GM12878 (cell line): ENCODE data around the gene NDE1. TPM values are rescaled to one million over a fixed set of nuclear protein-coding genes. Genes with fewer than 3 reads are reported as not detected.

ENCODE experiments used
- EP300 ChIP-seq, 2 experiments: fragments of 150-350 bp in 1 of 2; IDR thresholded peaks; 2 replicates each; pipeline ENCODE4 v1.6.1; 2011 to 2012; ENCODE audit warnings: low read depth in 2 of 2, low read length in 2 of 2, borderline replicate concordance in 1 of 2, improper control_type of control experiment in 1 of 2, inconsistent platforms in 1 of 2; ENCODE audit not compliant: control insufficient read depth in 1 of 2
- FOXM1 ChIP-seq: IDR thresholded peaks from 2 replicates; pipeline ENCODE4 v1.6.1; 2012; ENCODE audit warnings: low read depth, mild to moderate bottlenecking, inconsistent platforms, low read length, moderate library complexity
- IKZF2 ChIP-seq, 2 experiments: fragments of 450-650 bp; IDR thresholded peaks; 2 replicates each; pipeline ENCODE4 v1.6.1; 2017; ENCODE audit warnings: mild to moderate bottlenecking in 2 of 2, moderate library complexity in 2 of 2
- JUNB ChIP-seq: IDR thresholded peaks from 2 replicates; pipeline ENCODE4 v1.6.1; 2016; ENCODE audit warnings: antibody characterized with exemption, mild to moderate bottlenecking
- LARP7 ChIP-seq: fragments of 450-650 bp; IDR thresholded peaks from 2 replicates; pipeline ENCODE4 v1.6.1; 2017; ENCODE audit warnings: mild to moderate bottlenecking
- MTA3 ChIP-seq: IDR thresholded peaks from 2 replicates; pipeline ENCODE4 v1.6.1; 2012; ENCODE audit warnings: low read length, inconsistent platforms, borderline replicate concordance
- MXI1 ChIP-seq: fragments of 150-350 bp; IDR thresholded peaks from 2 replicates; pipeline ENCODE4 v1.6.1; 2011; ENCODE audit warnings: low read depth, mild to moderate bottlenecking, inconsistent platforms, low read length, improper control_type of control experiment
- NBN ChIP-seq: fragments of 450-650 bp; IDR thresholded peaks from 2 replicates; pipeline ENCODE4 v1.6.1; 2016
- PAX5 ChIP-seq: IDR thresholded peaks from 2 replicates; pipeline ENCODE4 v1.6.1; 2011; ENCODE audit warnings: low read depth, low read length, borderline replicate concordance
- PAX8 ChIP-seq: fragments of 450-650 bp; IDR thresholded peaks from 2 replicates; pipeline ENCODE4 v1.6.1; 2017; ENCODE audit warnings: mild to moderate bottlenecking, moderate library complexity
- POLR2A ChIP-seq: IDR thresholded peaks from 2 replicates; pipeline ENCODE4 v1.6.1; 2011; ENCODE audit warnings: low read depth, mild to moderate bottlenecking, low read length
- RAD51 ChIP-seq: fragments of 450-650 bp; IDR thresholded peaks from 2 replicates; pipeline ENCODE4 v1.6.1; 2016; ENCODE audit warnings: moderate library complexity, mild to moderate bottlenecking, inconsistent platforms
- SMARCA5 ChIP-seq: fragments of 450-650 bp; IDR thresholded peaks from 2 replicates; pipeline ENCODE4 v1.6.1; 2017; ENCODE audit warnings: mild to moderate bottlenecking
- SPI1 ChIP-seq: IDR thresholded peaks from 2 replicates; pipeline ENCODE4 v1.6.1; 2011; ENCODE audit warnings: low read depth, mild to moderate bottlenecking, low read length, moderate library complexity, borderline replicate concordance; ENCODE audit not compliant: insufficient read depth
- TCF12 ChIP-seq: IDR thresholded peaks from 2 replicates; pipeline ENCODE4 v1.6.1; 2011; ENCODE audit warnings: low read depth, mild to moderate bottlenecking, low read length
- YY1 ChIP-seq: IDR thresholded peaks from 2 replicates; pipeline ENCODE4 v1.6.1; 2011; ENCODE audit warnings: low read depth, mild to moderate bottlenecking, low read length
- ZNF207 ChIP-seq: fragments of 450-650 bp; IDR thresholded peaks from 2 replicates; pipeline ENCODE4 v1.6.1; 2014; ENCODE audit warnings: antibody characterized with exemption, mild to moderate bottlenecking, borderline replicate concordance
- ZNF24 ChIP-seq: fragments of 450-650 bp; IDR thresholded peaks from 2 replicates; pipeline ENCODE4 v1.6.1; 2017; ENCODE audit warnings: antibody characterized with exemption, mild to moderate bottlenecking
- polyA plus RNA-seq, 11 experiments: library from polyadenylated mRNA; depleted of rRNA in 4 of 11; unstranded in 6 of 11; stranded (reverse) in 5 of 11; fragments of >200 nt; fragmentation: Nextera tagmentation in 4 of 11; fragmentation: Illumina TruSeq in 1 of 11; extraction: Ambion mirVana in 4 of 11; extraction: Trizol in 1 of 11; gene quantifications; 1 replicate in 1 of 11; 2 replicates in 10 of 11; pipeline versions ENCODE4 v1.2.1 to v1.2.3, GENCODE V29; 2011 to 2016; ENCODE audit warnings: inconsistent platforms in 2 of 11, missing spikeins in 2 of 11, low read depth in 1 of 11
- total RNA-seq, 4 experiments: library from RNA; depleted of rRNA in 3 of 4; stranded (reverse); fragments of >200 nt in 3 of 4; fragmentation: Illumina TruSeq in 1 of 4; extraction: Trizol in 1 of 4; gene quantifications; 2 replicates each; pipeline versions ENCODE4 v1.2.1 to v1.2.3, GENCODE V29; 2013 to 2021
- TF ChIP-seq, protein P1 (sequence below): fragments of 450-650 bp; IDR thresholded peaks from 2 replicates; pipeline ENCODE4 v1.6.1; 2017; ENCODE audit warnings: mild to moderate bottlenecking, moderate library complexity
- TF ChIP-seq, protein P2 (sequence below): fragments of 450-650 bp; formaldehyde crosslinking; IDR thresholded peaks from 2 replicates; pipeline ENCODE4 v1.5.0; 2022; ENCODE audit warnings: mild to moderate bottlenecking, missing genetic modification characterization
- TF ChIP-seq, protein P3 (sequence below): fragments of 450-650 bp; IDR thresholded peaks from 2 replicates; pipeline ENCODE4 v1.6.1; 2018; ENCODE audit warnings: borderline replicate concordance, mild to moderate bottlenecking; ENCODE audit not compliant: partially characterized antibody

NDE1 gene
- total and polyA plus RNA-seq, 10 of the 15 experiments (the other 5 are each of a cell fraction or from before 2014, with no cell fraction given) = 5.7 to 148 (median 87.8) TPM

- TF ChIP-seq MXI1 (peak; percentile 91; the same call in 1 of the 2 replicates), TCF12 (no peak), FOXM1 (peak; percentile 65; the same call in 1 of the 2 replicates), YY1 (no peak), ZNF24 (peak; percentile 62), IKZF2 (IDR thresholded peaks at IDR 0.05) (peak; percentile 73 to 77; a peak in 3 of 4 replicates), NBN (0 out of 2 replicates have a peak, but pooled peaks have one; percentile 53), PAX5 (no peak), JUNB (peak; percentile 34), ZNF207 (no peak), EP300 (IDR thresholded peaks at IDR 0.05; ENCODE audit: borderline replicate concordance in 1 of 2, control insufficient read depth in 1 of 2, low read depth in 2 of 2, low read length in 2 of 2) (peak in 1 of 2 experiments; percentile 66; a peak in 3 of 4 replicates), RAD51 (peak; percentile 64; the same call in 1 of the 2 replicates), PAX8 (no peak), POLR2A (no peak), SMARCA5 (no peak), MTA3 (0 out of 2 replicates have a peak, but pooled peaks have one; percentile 42), LARP7 (no peak), SPI1 (peak; percentile 89)
- TF ChIP-seq, protein P1, sequence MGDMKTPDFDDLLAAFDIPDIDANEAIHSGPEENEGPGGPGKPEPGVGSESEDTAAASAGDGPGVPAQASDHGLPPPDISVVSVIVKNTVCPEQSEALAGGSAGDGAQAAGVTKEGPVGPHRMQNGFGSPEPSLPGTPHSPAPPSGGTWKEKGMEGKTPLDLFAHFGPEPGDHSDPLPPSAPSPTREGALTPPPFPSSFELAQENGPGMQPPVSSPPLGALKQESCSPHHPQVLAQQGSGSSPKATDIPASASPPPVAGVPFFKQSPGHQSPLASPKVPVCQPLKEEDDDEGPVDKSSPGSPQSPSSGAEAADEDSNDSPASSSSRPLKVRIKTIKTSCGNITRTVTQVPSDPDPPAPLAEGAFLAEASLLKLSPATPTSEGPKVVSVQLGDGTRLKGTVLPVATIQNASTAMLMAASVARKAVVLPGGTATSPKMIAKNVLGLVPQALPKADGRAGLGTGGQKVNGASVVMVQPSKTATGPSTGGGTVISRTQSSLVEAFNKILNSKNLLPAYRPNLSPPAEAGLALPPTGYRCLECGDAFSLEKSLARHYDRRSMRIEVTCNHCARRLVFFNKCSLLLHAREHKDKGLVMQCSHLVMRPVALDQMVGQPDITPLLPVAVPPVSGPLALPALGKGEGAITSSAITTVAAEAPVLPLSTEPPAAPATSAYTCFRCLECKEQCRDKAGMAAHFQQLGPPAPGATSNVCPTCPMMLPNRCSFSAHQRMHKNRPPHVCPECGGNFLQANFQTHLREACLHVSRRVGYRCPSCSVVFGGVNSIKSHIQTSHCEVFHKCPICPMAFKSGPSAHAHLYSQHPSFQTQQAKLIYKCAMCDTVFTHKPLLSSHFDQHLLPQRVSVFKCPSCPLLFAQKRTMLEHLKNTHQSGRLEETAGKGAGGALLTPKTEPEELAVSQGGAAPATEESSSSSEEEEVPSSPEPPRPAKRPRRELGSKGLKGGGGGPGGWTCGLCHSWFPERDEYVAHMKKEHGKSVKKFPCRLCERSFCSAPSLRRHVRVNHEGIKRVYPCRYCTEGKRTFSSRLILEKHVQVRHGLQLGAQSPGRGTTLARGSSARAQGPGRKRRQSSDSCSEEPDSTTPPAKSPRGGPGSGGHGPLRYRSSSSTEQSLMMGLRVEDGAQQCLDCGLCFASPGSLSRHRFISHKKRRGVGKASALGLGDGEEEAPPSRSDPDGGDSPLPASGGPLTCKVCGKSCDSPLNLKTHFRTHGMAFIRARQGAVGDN = peak; percentile 95
- TF ChIP-seq, protein P2, sequence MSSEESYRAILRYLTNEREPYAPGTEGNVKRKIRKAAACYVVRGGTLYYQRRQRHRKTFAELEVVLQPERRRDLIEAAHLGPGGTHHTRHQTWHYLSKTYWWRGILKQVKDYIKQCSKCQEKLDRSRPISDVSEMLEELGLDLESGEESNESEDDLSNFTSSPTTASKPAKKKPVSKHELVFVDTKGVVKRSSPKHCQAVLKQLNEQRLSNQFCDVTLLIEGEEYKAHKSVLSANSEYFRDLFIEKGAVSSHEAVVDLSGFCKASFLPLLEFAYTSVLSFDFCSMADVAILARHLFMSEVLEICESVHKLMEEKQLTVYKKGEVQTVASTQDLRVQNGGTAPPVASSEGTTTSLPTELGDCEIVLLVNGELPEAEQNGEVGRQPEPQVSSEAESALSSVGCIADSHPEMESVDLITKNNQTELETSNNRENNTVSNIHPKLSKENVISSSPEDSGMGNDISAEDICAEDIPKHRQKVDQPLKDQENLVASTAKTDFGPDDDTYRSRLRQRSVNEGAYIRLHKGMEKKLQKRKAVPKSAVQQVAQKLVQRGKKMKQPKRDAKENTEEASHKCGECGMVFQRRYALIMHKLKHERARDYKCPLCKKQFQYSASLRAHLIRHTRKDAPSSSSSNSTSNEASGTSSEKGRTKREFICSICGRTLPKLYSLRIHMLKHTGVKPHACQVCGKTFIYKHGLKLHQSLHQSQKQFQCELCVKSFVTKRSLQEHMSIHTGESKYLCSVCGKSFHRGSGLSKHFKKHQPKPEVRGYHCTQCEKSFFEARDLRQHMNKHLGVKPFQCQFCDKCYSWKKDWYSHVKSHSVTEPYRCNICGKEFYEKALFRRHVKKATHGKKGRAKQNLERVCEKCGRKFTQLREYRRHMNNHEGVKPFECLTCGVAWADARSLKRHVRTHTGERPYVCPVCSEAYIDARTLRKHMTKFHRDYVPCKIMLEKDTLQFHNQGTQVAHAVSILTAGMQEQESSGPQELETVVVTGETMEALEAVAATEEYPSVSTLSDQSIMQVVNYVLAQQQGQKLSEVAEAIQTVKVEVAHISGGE (CRISPR knock-in tag) = no peak
- TF ChIP-seq, protein P3, sequence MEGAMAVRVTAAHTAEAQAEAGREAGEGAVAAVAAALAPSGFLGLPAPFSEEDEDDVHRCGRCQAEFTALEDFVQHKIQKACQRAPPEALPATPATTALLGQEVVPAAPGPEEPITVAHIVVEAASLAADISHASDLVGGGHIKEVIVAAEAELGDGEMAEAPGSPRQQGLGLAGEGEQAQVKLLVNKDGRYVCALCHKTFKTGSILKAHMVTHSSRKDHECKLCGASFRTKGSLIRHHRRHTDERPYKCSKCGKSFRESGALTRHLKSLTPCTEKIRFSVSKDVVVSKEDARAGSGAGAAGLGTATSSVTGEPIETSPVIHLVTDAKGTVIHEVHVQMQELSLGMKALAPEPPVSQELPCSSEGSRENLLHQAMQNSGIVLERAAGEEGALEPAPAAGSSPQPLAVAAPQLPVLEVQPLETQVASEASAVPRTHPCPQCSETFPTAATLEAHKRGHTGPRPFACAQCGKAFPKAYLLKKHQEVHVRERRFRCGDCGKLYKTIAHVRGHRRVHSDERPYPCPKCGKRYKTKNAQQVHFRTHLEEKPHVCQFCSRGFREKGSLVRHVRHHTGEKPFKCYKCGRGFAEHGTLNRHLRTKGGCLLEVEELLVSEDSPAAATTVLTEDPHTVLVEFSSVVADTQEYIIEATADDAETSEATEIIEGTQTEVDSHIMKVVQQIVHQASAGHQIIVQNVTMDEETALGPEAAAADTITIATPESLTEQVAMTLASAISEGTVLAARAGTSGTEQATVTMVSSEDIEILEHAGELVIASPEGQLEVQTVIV = no peak
Measured at GRCh38 chr16:15639061-15639568, 10.9 kb upstream of the NDE1 start (continued).
